Omental fat pad (tissue), 4 donors: Measurements from ENCODE around the gene SIK2. TPM values are rescaled to one million over a fixed set of nuclear protein-coding genes. Genes with fewer than 3 reads are reported as not detected.
A peak's percentile ranks its signal among the peaks of the same experiment; 100 is the strongest.

ENCODE experiments used
- ATAC-seq: fragments of 150-250 bp; one replicate; pipeline ENCODE4 v1.9.1; 2016; ENCODE audit warnings: mild to moderate bottlenecking, moderate library complexity; ENCODE audit not compliant: low FRiP score
- DNase-seq: peaks from one replicate; pipeline ENCODE4 v3.0.0-alpha.2; 2019; ENCODE audit warnings: low spot score
- CTCF ChIP-seq, 3 donors: fragments of 450-650 bp; IDR thresholded peaks; one replicate each; pipeline ENCODE4 v1.5.1; 2016 to 2017; ENCODE audit warnings: antibody characterized with exemption in 3 of 3, mild to moderate bottlenecking in 3 of 3, moderate library complexity in 2 of 3
- total RNA-seq, 4 donors: library from RNA; depleted of rRNA; stranded (reverse); fragments of >200 nt; gene quantifications; one replicate each; pipeline ENCODE4 v1.1.0, GENCODE V29; 2016

SIK2 gene
- total RNA-seq, 4 donors from 2014 or later = 27.3 to 111 (median 73.6) TPM

- no peak for ATAC-seq
- no peak for DNase-seq
- TF ChIP-seq CTCF (IDR thresholded peaks at IDR 0.05) = no peak
Measured at GRCh38 chr11:111730871-111731591, 128.8 kb downstream of the SIK2 start.

- no peak for ATAC-seq
- DNase-seq = no peak
- TF ChIP-seq CTCF (IDR thresholded peaks at IDR 0.05) = no peak
Measured at GRCh38 chr11:111731821-111732220, 129.6 kb downstream of the SIK2 start.

- DNase-seq (no peak), ATAC-seq (peak; percentile 70)
- TF ChIP-seq CTCF (IDR thresholded peaks at IDR 0.05) = no peak
Measured at GRCh38 chr11:111733016-111733415, 130.8 kb downstream of the SIK2 start.

- DNase-seq = no peak
- ATAC-seq = no peak
- no peak for TF ChIP-seq CTCF (IDR thresholded peaks at IDR 0.05)
Measured at GRCh38 chr11:111733611-111734088, 131.4 kb downstream of the SIK2 start.

- DNase-seq = no peak
Measured at GRCh38 chr11:111734101-111734953, 132.1 kb downstream of the SIK2 start.

GRCh38 chr11:111734954-111735261 lies 132.7 kb downstream of the SIK2 start:
- no peak for DNase-seq
- ATAC-seq = no peak
- no peak for TF ChIP-seq CTCF (IDR thresholded peaks at IDR 0.05)

More at GRCh38 chr11:111734101-111734953, 132.1 kb downstream of the SIK2 start:
- ATAC-seq = no peak
- no peak for TF ChIP-seq CTCF (IDR thresholded peaks at IDR 0.05)
